ENCODE results near the gene UBAC1.

UBAC1 gene

DNA sequence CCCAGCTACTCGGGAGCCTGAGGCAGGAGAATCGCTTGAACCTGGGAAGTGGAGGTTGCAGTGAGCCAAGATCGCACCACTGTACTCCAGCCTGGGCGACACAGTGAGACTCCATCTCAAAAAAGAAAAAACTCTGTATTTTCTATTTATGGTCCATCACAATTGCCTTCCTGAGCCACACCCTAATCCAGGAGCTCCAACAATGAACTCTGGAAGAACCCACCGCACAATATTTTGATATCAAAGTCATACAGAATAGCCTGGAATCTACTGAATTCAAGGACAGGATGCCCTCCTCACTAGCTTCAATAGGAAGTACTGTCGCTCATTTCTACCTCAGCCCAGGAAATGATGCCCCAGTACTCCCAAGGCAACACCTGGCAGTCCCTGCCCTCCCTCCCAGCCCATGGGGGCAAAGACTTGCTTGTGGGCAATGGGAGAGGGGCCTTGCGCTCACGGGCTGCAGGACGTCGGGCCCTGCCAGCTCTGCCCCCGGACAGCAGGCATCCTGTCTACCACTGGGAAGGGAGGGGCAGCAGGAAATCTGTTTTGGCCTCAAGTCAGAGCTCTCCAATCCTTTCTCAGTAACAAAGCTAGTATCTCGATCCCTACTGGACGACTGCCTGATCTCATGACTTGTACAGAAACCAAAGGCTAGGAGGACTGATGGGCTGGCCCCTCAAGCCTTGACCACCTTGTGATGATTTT lies 19.7 kb downstream of the UBAC1 start:
- DNase-seq = no peak

DNA sequence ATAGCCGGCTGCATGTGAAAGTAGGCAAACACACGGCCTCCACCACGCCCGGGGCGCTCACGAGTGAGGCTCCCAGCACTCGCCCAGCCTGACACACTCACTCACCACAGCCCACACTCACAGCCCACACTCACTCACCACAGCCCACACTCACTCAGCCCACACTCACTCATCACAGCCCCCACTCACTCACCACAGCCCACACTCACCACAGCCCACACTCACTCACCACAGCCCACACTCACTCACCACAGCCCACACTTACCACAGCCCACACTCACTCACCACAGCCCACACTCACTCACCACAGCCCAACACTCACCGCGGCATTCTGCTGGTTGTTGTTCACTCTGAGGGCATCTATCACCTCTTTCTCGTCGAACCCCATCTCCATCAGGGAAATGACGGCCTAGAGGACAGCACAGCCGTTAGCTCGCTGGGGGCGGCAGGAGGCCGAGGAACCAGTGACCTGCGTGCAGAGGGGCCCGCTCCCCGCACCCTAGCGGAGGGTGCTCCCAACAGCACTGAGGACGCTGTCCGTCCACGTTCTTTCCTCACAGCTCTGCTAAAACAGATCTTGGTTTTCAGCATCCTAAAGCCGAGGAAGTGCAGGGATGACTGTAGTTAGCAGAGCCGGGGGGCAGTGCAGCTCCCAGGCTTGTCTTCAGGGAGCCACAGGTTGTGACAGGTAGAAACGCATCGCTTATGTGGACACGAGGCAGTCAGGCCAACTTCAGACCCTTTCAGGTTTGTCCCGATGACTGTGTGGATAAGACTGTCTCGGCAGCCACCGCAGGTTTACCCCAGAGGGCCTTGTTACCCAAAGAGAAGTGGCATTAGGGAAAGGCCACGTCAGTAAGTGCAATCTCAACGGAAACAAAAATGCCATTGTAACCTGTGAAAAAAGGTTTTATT lies 21.6 kb downstream of the UBAC1 start:
- DNase-seq = no peak

- DNase-seq = no peak
Observed at GRCh38 chr9:135937521-135938489, 23.4 kb downstream of the UBAC1 start.

- no peak for DNase-seq
Observed at GRCh38 chr9:135933114-135933513, 28.1 kb downstream of the UBAC1 start.

GRCh38 chr9:135932656-135933055 lies 28.5 kb downstream of the UBAC1 start:
- no peak for DNase-seq

DNA sequence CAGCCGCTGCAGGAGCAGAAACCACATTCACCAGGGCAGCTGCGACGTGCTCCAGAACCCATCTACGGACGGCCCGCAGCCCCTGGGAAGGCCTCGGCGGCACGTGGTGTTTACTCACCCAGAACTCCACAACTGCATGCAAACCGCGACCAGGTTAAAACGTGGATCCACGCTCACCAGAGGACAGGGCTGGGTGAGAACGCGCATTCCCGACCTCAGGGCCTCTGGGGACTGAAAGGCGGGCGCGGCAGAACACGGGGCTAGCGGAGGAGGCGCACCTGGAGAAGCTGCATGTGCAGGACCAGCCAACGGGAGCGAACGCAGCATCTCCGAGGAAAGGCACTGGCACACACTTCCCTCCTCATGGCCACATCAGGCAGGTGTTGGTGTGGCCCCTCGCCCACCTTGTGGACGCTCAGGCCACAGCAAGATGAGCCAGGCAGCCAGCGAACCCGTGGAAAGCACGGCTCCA lies 29.8 kb downstream of the UBAC1 start:
- no peak for DNase-seq

- no peak for DNase-seq
Observed at GRCh38 chr9:135930446-135931345, 30.5 kb downstream of the UBAC1 start.

- no peak for DNase-seq
Observed at GRCh38 chr9:135929656-135930445, 31.3 kb downstream of the UBAC1 start.

DNA sequence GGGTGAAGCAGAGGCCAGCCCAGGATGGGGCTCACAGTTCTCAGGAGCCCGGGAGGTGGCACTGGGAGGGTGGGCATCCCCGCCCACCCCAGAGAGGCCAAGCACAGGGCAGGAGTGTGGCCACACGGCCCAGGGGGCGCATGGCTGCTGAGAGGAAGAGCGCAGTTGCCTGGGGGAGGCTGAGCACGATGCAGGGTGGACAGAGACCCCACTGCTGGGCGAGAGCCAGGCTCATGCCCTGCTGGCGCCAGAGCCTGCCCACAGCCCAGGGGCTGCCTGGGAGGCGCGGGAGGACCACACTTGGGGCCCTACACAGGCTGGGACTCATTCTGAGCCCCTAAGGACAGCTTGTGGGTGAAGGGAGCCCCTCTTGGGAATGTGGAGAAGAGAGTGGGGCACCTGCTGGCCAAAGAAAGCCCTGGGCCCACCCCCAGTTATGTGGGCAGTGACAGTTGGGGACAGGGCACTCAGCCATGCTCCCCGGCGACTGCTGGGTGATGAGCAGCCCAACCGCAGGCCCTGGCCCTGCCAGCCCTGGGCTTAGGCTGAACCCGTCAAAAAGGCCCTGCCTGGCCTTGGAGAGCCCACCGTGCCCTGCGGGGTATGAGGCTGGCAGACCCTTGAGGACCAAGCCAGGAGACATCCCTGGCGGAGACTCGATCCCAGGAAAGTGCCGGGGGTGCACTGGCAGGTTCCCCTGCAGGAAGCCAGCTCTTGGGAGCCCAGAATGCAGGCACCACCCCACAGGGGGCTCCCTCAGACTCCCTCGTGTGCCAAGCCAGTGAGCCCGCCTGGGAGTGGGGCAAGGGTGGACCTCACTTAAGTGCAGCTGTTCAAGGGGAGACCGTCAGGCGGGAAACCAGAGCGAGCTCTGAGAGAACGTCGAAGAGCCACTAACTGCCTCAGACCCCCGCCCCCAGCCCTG lies 32.2 kb downstream of the UBAC1 start:
- DNase-seq = no peak

- no peak for DNase-seq
Observed at GRCh38 chr9:135928074-135928730, 33.0 kb downstream of the UBAC1 start.

GRCh38 chr9:135927195-135928013 lies 33.8 kb downstream of the UBAC1 start:
- DNase-seq = no peak

DNA sequence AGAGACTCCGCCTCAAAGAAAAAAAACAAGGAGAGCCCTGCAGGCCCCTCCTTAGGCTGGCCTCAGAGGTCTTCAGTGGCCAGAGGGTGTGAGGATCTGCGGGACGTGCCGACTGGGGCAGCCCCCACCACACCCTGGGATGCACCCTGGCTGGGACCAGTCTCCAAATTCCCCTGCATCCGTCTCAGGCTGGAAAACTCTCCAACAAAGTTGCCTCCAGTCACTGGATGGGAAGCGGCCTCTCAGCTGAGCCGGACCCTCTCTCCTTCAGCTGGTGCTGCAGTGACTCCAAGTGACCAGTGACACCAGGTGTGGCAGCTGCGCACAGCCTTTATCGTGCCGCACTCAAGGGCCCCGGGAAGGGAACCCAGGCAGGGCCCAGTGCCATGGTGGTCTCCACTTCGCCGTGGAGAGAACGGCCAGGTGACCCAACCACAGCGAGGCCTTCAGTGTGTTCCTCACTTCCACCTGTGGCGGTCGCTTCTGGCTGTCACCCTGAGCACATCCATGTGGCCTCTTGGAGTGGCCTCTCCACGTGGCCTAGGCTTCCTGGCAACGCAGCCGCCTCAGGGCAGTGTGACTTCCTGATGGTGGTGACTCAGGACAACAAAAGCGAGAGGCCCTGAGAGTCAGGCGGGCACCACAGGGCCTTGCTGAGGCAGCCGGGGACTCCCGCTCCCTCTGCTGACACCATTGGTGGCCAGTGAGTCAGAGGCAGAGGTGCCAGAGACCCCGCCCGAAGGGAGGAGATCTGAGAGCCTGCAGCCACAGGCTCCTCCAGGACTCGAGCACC lies 34.6 kb downstream of the UBAC1 start:
- no peak for DNase-seq

- DNase-seq = peak in 3 of 51 donors; percentile 15 to 57 (median 43)
Observed at GRCh38 chr9:135925496-135926133, 35.6 kb downstream of the UBAC1 start.

DNA sequence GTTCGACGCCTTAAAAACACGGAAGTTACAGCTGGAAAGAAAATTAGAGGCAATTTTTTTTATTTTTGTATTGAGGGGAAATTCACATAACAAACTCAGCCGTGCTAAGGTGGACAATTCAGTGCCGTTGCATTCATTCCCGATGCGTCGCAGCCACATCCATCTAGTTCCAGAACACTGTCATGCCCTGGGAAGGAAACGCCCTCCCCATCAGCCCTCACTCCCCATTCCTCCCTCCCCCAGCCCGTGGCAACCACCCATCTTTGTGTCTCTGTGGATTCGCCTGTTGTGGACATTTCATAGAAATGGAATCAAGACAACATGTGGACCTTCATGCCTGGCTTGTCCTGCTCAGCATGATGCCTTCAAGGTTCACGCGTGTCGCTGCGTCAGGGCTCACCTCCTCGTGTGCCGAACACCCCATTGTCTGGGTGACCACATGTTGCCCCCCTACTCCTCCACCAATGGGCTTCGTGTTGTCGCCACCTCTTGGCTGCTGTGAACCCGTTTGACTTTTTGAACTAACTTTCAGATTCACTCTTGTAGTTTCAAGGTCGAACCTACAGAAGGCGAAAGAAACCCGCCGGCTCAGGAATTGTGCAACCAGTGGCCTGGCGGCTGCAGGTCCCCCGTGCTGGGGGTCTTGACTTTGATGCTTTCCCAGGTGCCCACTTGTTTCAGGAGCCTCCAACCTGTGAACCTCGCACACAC lies 36.4 kb downstream of the UBAC1 start:
- DNase-seq = no peak

DNA sequence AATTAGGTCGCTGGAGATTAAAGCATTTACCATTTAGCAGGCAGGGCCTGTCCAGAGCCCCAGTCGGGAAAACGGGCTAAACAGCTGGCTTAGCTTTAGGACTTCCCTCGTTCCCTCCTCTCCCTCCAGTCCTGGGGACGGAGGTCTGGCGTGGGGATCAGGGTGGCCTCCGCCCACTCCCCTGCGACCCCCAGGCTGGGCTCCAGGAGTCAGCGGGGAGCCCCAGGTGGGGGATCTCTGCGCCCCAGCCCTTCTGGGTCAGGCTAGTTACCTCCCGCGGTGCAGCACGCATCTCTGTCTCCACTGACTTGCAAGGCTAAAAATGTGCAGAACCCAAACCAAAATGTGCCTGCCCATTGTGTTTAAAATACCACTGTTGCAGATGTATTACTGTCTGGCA lies 37.7 kb downstream of the UBAC1 start:
- DNase-seq = no peak
